GM19397 (cell line): ENCODE data around the gene FAF1.

Source experiments
- ATAC-seq: cut with Tn5 transposase; IDR thresholded peaks from one replicate; pipeline ENCODE4 v1.9.1; 2021; ENCODE audit warnings: mild to moderate bottlenecking, moderate library complexity; ENCODE audit not compliant: unreplicated experiment

FAF1 gene

DNA sequence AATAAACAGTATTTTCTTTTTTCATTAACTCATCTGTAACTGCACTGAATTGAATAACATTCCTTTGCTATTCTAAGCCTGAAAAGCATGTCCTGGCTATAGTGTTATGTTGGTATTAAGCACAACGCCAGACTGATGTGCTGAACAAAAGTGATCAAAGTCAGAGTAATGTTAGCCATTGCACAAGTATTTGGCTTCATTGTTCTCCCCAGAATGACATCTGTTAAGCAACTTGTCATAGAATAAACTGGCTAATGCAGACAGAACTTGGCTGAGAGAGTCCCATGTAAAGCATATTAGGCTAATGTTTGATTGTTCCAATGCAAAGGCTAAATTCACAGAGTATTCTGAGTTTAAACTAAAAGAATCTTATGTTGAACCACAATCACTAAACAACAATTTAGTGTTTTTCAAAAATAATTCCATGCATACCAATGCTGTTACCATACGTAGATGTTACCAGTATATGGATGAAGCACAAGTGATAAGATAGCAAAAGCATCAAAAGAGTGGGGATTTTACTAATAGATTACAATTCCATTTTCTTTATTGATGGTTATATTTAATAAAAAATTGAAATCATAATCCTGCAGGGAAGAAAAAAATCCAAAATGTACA is 301.5 kb downstream of the FAF1 start:
- ATAC-seq, result no peak

DNA sequence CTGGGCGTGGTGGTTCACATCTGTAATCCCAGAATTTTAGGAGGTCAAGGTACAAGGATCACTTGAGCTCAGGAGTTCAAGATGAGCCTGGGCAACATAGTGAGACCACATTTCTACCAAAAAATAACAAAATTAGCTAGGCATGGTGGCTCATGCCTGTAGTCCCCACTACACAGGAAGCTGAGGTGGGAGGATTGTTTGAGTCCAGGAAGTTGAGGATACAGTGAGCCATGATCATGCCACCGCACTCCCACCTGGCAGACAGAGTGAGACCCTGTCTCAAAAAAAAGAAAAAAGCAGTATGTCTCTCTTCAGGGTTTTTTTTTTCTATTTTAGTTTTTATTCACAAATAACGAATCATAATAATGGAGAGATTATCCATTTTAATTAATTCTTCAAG is 303.1 kb downstream of the FAF1 start:
- ATAC-seq, result no peak

DNA sequence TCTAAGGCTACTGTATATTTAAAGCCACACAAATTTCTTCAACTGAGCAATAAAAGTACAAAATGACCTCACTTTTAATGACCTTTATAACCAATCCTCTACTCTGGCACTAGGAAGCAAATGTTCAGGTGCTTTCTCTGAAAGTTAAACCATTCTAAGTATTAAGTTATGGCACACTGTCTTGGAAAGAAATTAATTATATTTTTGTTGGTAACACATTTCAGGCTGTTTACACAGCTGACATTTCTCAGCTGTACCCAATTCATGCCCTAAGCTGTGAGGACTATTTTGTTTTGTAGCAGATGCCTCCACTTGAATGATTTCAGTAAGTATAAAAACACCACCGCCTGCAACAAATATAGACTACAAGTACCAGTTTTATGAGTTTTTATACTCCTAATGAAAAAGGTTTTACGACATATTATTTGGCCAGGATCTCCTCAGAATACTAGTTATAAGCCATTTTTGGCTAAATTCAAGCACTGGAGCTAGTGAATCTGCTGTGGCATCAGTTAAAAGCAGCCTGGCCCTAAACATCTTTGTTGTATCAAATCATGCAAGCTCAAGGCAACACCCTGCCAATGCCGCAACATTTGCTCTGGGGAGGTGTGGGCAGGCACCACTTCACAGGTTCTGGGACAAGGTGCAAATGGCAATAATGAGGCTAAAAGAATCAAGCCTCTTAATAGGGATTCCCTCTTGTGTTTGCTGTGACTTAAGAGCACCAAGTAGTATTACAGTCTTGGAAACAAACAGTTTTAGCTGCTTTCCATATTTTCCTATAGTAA is 308.4 kb downstream of the FAF1 start:
- ATAC-seq, result no peak

- no peak for ATAC-seq
Measured at GRCh38 chr1:50646526-50646925, 313.5 kb downstream of the FAF1 start.

- no peak for ATAC-seq
Measured at GRCh38 chr1:50645139-50645538, 314.9 kb downstream of the FAF1 start.

DNA sequence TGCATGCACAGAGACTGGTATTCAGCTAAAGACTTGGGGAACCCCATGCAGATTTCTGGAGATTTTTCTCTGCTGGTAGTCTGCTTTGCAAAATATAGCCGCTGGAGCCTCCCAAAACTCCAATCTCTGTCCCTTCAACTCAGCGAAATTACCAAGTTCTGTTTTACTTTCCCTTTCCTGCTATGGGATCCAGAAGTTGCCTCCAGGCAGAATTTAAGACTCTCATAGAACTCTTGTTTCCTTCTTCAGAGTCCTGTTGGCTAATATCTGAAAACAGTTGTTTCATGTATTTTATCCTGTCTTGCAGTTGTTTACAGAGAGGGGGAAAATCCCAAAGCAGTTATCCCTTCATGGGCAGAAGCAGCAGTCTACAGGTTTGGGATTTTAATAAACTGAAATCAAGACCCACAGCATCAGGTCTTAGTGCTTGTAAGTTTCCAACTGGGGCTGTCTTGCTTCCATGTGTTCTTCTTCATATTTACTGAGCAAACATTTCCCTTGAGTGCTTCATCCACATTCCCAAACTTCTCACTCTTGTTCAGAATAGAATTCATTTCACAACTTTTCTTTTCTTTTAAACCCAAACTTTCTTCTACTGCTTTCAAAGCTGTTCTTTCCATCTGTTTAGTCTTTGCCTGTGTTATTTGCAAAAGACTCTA is 315.5 kb downstream of the FAF1 start:
- no peak for ATAC-seq

DNA sequence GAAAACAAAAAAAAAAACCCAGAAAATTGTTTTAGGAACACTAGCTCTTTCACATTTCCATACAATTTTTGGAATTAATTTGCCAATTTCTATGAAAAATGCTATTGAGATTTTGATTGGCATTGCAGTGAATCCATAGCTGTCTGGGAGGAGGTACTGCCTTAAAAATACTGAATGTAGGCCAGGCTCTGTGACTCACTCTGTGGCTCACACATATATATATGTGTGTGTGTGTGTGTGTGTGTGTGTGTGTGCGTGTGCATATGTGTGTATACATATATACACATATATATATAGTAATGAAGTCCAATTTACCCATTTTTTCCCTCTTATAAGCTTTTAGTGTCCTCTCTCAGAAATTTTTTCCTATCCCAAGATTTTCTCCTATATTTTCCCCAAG is 322.6 kb downstream of the FAF1 start:
- ATAC-seq, result no peak

GRCh38 chr1:50634251-50634650 is 325.8 kb downstream of the FAF1 start:
- no peak for ATAC-seq

GRCh38 chr1:50633465-50633864 is 326.6 kb downstream of the FAF1 start:
- no peak for ATAC-seq

GRCh38 chr1:50631161-50631560 is 328.9 kb downstream of the FAF1 start:
- ATAC-seq, result no peak

GRCh38 chr1:50622259-50622658 is 337.8 kb downstream of the FAF1 start:
- no peak for ATAC-seq

GRCh38 chr1:50620680-50621329 is 339.3 kb downstream of the FAF1 start:
- ATAC-seq, result no peak

GRCh38 chr1:50615036-50615750 is 344.9 kb downstream of the FAF1 start:
- no peak for ATAC-seq

- no peak for ATAC-seq
Measured at GRCh38 chr1:50611675-50612074, 348.4 kb downstream of the FAF1 start.

DNA sequence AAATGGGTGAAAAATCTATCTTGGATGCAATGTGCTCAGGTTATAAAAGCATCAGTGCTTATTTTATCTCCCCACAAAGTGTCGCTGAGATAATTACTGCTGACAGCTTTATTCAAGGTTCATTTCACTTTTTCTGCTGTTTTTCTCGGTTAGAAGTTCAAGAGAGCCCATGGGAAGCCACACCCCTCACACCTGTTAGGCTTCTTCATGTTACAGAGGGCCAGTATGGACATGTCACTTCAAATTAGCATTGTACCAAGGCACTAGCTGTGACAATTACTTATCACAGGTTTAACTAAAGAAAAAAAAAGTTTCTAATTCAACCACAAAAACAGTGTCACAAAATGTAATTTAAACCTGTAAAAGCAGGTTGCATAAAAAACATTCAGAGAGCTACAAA is 349.5 kb downstream of the FAF1 start:
- no peak for ATAC-seq

GRCh38 chr1:50609508-50609907 is 350.6 kb downstream of the FAF1 start:
- ATAC-seq, result no peak

DNA sequence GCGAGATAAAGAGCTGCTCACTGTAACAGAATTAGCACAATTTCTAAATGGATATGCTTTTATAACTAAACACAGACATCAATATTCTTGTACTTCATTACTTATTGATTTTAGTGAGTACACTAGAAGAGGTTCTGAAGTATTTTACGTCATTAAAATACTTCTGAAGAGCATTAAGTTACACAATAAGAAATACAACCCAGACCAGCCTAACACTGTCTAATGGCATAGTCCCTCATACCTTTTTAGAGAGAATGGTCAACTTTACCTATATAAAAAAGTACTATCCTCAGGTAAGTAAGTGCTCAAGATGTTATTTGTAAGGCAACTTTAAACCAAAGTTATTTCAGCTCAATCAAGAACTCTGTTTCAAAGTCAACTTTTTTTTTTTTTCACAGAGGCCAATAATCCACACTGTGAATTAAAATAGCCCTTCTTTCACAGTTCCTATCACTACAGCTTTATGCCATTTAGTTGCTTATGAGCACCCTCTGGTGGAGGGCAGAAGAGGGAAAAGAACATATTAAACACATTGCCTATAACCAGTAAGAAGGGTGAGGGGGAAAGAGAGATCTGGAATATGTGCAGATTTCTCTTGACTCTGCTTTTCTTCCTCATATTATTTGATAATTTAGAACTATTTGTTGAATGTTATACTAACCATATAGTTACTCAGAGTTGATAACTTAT is 354.7 kb downstream of the FAF1 start:
- ATAC-seq, result no peak

DNA sequence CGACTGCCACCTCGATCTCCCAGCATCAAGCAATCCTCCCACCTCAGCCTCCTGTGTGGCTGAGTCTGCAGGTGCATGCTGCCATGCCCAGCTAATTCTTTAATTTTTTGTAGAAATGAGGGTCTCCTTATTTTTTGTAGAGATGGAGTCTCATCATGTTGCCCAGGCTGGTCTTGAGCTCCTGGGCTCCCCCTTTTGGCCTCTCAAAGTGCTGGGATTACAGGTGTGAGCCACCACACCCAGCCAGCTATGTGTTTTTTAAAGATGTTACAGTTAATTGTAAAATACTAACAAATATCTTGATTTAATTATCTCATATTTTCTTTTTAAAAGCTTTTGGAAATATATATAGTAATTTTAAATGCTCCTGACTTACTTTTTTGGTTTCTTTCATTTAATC is 355.5 kb downstream of the FAF1 start:
- no peak for ATAC-seq

DNA sequence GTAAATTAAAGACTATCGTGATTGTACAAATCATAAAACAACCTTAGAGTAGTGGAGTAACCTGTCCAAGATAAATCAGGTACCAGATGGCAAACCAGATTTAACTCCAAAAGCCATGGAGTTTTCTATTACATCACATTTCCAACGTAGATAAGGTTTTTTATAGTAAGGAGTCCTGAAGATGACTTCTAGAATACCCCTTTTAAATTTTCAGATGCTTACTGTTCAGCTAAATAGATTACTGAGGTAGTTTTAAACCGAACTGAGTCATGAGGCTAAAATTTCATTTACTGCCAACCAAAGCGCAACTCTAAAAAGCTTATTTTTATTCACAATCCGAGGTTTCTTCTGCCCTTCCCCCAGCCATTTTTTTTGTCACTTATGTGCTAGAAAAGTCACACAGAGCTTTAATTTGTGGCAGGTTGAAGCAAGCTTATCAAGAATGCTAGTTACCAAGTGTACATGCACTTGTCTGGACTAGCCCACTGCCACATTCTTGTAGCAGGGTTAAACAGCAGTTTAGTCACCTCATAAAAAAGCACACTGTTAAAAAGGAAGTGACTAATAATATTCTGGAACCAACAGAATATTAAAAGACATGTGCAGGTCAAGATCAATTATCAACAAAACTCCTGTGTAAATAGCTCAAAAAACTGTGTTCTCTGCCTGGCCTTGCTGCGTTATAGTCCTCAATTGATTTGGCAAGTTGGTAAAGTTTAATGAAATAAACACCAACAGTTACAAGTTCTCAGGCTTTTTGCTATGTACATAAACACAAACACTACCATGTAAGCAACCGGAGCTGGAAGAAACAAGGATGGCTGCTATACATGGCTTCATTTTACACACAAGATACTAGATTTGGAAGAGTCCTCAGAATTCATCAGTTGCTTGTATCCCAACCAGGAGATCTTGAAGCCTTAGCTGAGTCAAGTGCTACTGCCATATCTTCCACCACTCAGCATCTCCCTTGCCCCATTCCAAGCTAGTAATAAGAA is 356.5 kb downstream of the FAF1 start:
- ATAC-seq, result no peak
